Adrenal gland (tissue), 12 donors: ENCODE measurements around the gene PEAK1. TPM values are rescaled to one million over a fixed set of nuclear protein-coding genes. Genes with fewer than 3 reads are reported as not detected.

ENCODE experiments used
- DNase-seq, 7 donors: peaks; one replicate each; pipeline ENCODE4 v3.0.0-alpha.2; 2019 to 2020
- H3K27ac ChIP-seq, 5 donors: fragments of 200-600 bp; sonication (generic) in 4 of 5; 1 replicate in 3 of 5; 2 replicates in 2 of 5; pipeline versions ENCODE4 v1.5.1 to v1.8.0; 2016 to 2020; ENCODE audit warnings: mild to moderate bottlenecking in 1 of 5
- H3K27me3 ChIP-seq: fragments of 200-600 bp; 2 replicates; pipeline ENCODE4 v1.8.0; 2021
- H3K36me3 ChIP-seq, 2 donors: fragments of 200-600 bp; replicated peaks in 1 of 2; 1 replicate in 1 of 2; 2 replicates in 1 of 2; pipeline versions ENCODE4 v1.5.1 to v1.8.0; 2018 to 2022
- H3K4me1 ChIP-seq, 2 donors: fragments of 200-600 bp; replicated peaks in 1 of 2; 1 replicate in 1 of 2; 2 replicates in 1 of 2; pipeline versions ENCODE4 v1.5.1 to v1.8.0; 2018 to 2021
- H3K4me3 ChIP-seq, 4 donors: fragments of 200-600 bp; sonication (generic) in 3 of 4; one replicate each; pipeline ENCODE4 v1.5.1; 2016 to 2018
- H3K9me3 ChIP-seq, 3 donors: fragments of 200-600 bp; sonication (generic) in 1 of 3; replicated peaks in 1 of 3; 1 replicate in 2 of 3; 2 replicates in 1 of 3; pipeline versions ENCODE4 v1.5.1 to v1.8.0; 2016 to 2021
- CTCF ChIP-seq, 6 experiments: fragments of 450-650 bp in 4 of 6; fragments of 200-600 bp in 2 of 6; sonication (generic) in 1 of 6; IDR thresholded peaks; 1 replicate in 5 of 6; 2 replicates in 1 of 6; pipeline versions ENCODE4 v1.5.1 to v1.8.0; 2016 to 2021; ENCODE audit warnings: antibody characterized with exemption in 6 of 6, mild to moderate bottlenecking in 2 of 6, moderate library complexity in 1 of 6
- POLR2A ChIP-seq, 2 donors: fragments of 450-650 bp; IDR thresholded peaks; one replicate each; pipeline ENCODE4 v1.6.1; 2017; ENCODE audit warnings: antibody characterized with exemption in 2 of 2, mild to moderate bottlenecking in 2 of 2, moderate library complexity in 1 of 2
- WGBS, 4 donors: extraction: QIAGEN DNeasy Blood & Tissue Kit in 2 of 4; methylation state at CpG; one replicate each; pipeline versions ENCODE4 v1.1.5 to v1.1.7; 2013 to 2017; 5-methylcytosine and 5-hydroxymethylcytosine counted together
- intact Hi-C, 2 donors: fragments of 100-400 bp; cut with DNase I; formaldehyde crosslinking; loops; one replicate each; pipeline versions ENCODE4 v1.14.1 to v1.15.0; 2022 to 2023
- polyA plus RNA-seq, 3 donors: library from polyadenylated mRNA; stranded (reverse); fragments of 200-250 nt in 2 of 3; fragments of 350-450 nt in 1 of 3; fragmentation: Illumina TruSeq in 1 of 3; extraction: RNeasy Lipid Tissue Mini Kit (QIAGEN cat#74804) in 1 of 3; gene quantifications; one replicate each; pipeline ENCODE4 v1.2.3, GENCODE V29; 2013 to 2014
- total RNA-seq, 9 donors: library from RNA; depleted of rRNA in 4 of 9; stranded (reverse); fragments of >200 nt in 4 of 9; fragments of 120-200 nt in 1 of 9; fragmentation: NEBNext Ultra II Directional in 1 of 9; extraction: Animal tissue kit (Norgen Biotek cat#: 25700) in 1 of 9; gene quantifications; one replicate each; pipeline versions ENCODE4 v1.1.0 to v1.2.4, GENCODE V29; 2013 to 2023
- donor health status: healthy with polysubstance abuse.
- donor health status: Bipolar disorder and iron deficiency.
- donor health status: DM: yes; HTN: yes; CAD: no.
- donor health status: DM: no; HTN: no; CAD: no.
- donor health status: DM: no; HTN: no; CAD: no.
- donor health status: DM: yes; HTN: yes; CAD: no.

Gene PEAK1
- total and polyA plus RNA-seq, 12 donors, result 3.1 to 68.4 (median 26.4) TPM

GRCh38 chr15:77221708-77222107, 198.2 kb downstream of the PEAK1 start:
- WGBS, 4 donors, result 89 to 94% (median 90%) methylated on average over 3 of the region's 3 CpGs

GRCh38 chr15:77221174-77221573, 198.7 kb downstream of the PEAK1 start:
- H3K27me3 ChIP-seq, result no peaks in the 10 kb centered on the region
- H3K4me3 ChIP-seq, result no peak overlapping the region
- WGBS, 4 donors, result 90 to 97% (median 92%) methylated on average over 3 of the region's 3 CpGs
- no peak overlapping the region for H3K27ac ChIP-seq
- TF ChIP-seq CTCF (IDR thresholded peaks at IDR 0.05) (no peak), POLR2A (IDR thresholded peaks at IDR 0.05) (no peak)
- H3K4me1 ChIP-seq, result peaks cover 0 to 16% of the 10 kb centered on the region in 2 donors
- no peak for DNase-seq
- H3K9me3 ChIP-seq, result no peaks in the 10 kb centered on the region
- no peaks in the 10 kb centered on the region for H3K36me3 ChIP-seq
- intact Hi-C loops, result no loop called here

More at GRCh38 chr15:77221708-77222107, 198.2 kb downstream of the PEAK1 start:
- intact Hi-C loops, result no loop called here
- TF ChIP-seq POLR2A (IDR thresholded peaks at IDR 0.05), result no peak
- TF ChIP-seq CTCF (IDR thresholded peaks at IDR 0.05), result no peak
- Histone ChIP-seq H3K9me3 (no peaks in the 10 kb centered on the region), H3K4me1 (peaks cover 0 to 16% of the 10 kb centered on the region in 2 donors), H3K36me3 (no peaks in the 10 kb centered on the region), H3K27me3 (no peaks in the 10 kb centered on the region), H3K27ac (no peak overlapping the region), H3K4me3 (no peak overlapping the region)
- DNase-seq, result no peak

GRCh38 chr15:77219841-77220240, 200.1 kb downstream of the PEAK1 start:
- no peak for TF ChIP-seq CTCF (IDR thresholded peaks at IDR 0.05)
- TF ChIP-seq POLR2A (IDR thresholded peaks at IDR 0.05), result no peak
- Histone ChIP-seq H3K27me3 (no peaks in the 10 kb centered on the region), H3K9me3 (no peaks in the 10 kb centered on the region), H3K36me3 (no peaks in the 10 kb centered on the region), H3K27ac (no peak overlapping the region), H3K4me1 (peaks cover 0 to 12% of the 10 kb centered on the region in 2 donors), H3K4me3 (no peak overlapping the region)
- WGBS, 4 donors, result 93 to 96% (median 95%) methylated on average over 1 of the region's 1 CpG
- intact Hi-C loops, result no loop called here
- no peak for DNase-seq

GRCh38 chr15:77209221-77209620, 210.7 kb downstream of the PEAK1 start:
- H3K4me3 ChIP-seq, result no peak overlapping the region
- H3K27me3 ChIP-seq, result no peaks in the 10 kb centered on the region
- no peak overlapping the region for H3K27ac ChIP-seq
- H3K36me3 ChIP-seq, result no peaks in the 10 kb centered on the region
- intact Hi-C loops, result no loop called here
- WGBS, 4 donors, result 90 to 99% (median 94%) methylated on average over 2 of the region's 2 CpGs
- peaks cover 0 to 9% of the 10 kb centered on the region in 2 donors for H3K4me1 ChIP-seq
- no peak for TF ChIP-seq CTCF (IDR thresholded peaks at IDR 0.05)
- TF ChIP-seq POLR2A (IDR thresholded peaks at IDR 0.05), result no peak
- DNase-seq, result no peak
- H3K9me3 ChIP-seq, result no peaks in the 10 kb centered on the region
